ENCODE data around the gene PARP3. TPM values are rescaled to one million over a fixed set of nuclear protein-coding genes. Genes with fewer than 3 reads are reported as not detected.

The PARP3 gene
- total RNA-seq, 1 donor from 2014 or later = 4.8 TPM

- no peak overlapping the region for H3K4me3 Mint-ChIP-seq (ENCODE audit: unreplicated experiment)
- H2AFZ ChIP-seq (ENCODE audit: low read depth, low read length) = no peak overlapping the region
- H3K9me3 ChIP-seq (ENCODE audit: insufficient read depth, low read depth, low read length) = no peaks in the 10 kb centered on the region
- no peaks in the 10 kb centered on the region for H3K27me3 Mint-ChIP-seq (ENCODE audit: low read depth, unreplicated experiment)
- peaks cover 6% of the 10 kb centered on the region for H3K36me3 ChIP-seq (ENCODE audit: insufficient read depth, low read length)
- no peak overlapping the region for H3K27ac Mint-ChIP-seq (ENCODE audit: unreplicated experiment)
- H3K9ac ChIP-seq (ENCODE audit: low read length) = no peak overlapping the region
- H3K4me1 ChIP-seq (ENCODE audit: insufficient read depth, low read length) = no peaks in the 10 kb centered on the region
- no peaks in the 10 kb centered on the region for H3K4me1 Mint-ChIP-seq (ENCODE audit: low read depth, unreplicated experiment)
- H3K4me3 ChIP-seq (ENCODE audit: insufficient read depth, low read depth, low read length) = no peak overlapping the region
- peaks cover 23% of the 10 kb centered on the region for H3K36me3 Mint-ChIP-seq (ENCODE audit: low read depth, unreplicated experiment)
- no peaks in the 10 kb centered on the region for H3K27me3 ChIP-seq (ENCODE audit: insufficient read depth, low read length)
- no peak overlapping the region for H3K4me2 ChIP-seq (ENCODE audit: low read length)
- H4K20me1 ChIP-seq (ENCODE audit: insufficient read depth, low read length) = peaks cover 2% of the 10 kb centered on the region
- DNase-seq (ENCODE audit: low read depth) (no peak), FAIRE-seq (no peak)
- H3K27ac ChIP-seq (ENCODE audit: low read depth, low read length) = no peak overlapping the region
- H3K9me3 Mint-ChIP-seq (ENCODE audit: unreplicated experiment) = no peaks in the 10 kb centered on the region
- H3K79me2 ChIP-seq (ENCODE audit: insufficient read depth, low read length) = no peaks in the 10 kb centered on the region
- TF ChIP-seq EZH2 (IDR thresholded peaks at IDR 0.05; ENCODE audit: insufficient read depth, low read length) = no peak
- TF ChIP-seq CTCF (IDR thresholded peaks at IDR 0.05; ENCODE audit: insufficient read depth, low read depth, low read length) = no peak
Measured at GRCh38 chr3:51929420-51930003, 12.7 kb upstream of the PARP3 start.

- Histone ChIP-seq H3K27me3 (ENCODE audit: insufficient read depth, low read length) (no peaks in the 10 kb centered on the region), H3K36me3 (ENCODE audit: insufficient read depth, low read length) (peaks cover 7% of the 10 kb centered on the region), H2AFZ (ENCODE audit: low read depth, low read length) (no peak overlapping the region), H3K9ac (ENCODE audit: low read length) (no peak overlapping the region), H3K4me3 (ENCODE audit: insufficient read depth, low read depth, low read length) (no peak overlapping the region), H3K4me1 (ENCODE audit: insufficient read depth, low read length) (no peaks in the 10 kb centered on the region), H3K79me2 (ENCODE audit: insufficient read depth, low read length) (no peaks in the 10 kb centered on the region), H4K20me1 (ENCODE audit: insufficient read depth, low read length) (peaks cover 2% of the 10 kb centered on the region), H3K9me3 (ENCODE audit: insufficient read depth, low read depth, low read length) (no peaks in the 10 kb centered on the region), H3K27ac (ENCODE audit: low read depth, low read length) (no peak overlapping the region), H3K4me2 (ENCODE audit: low read length) (no peak overlapping the region)
- no peak overlapping the region for H3K27ac Mint-ChIP-seq (ENCODE audit: unreplicated experiment)
- no peaks in the 10 kb centered on the region for H3K27me3 Mint-ChIP-seq (ENCODE audit: low read depth, unreplicated experiment)
- no peak for DNase-seq (ENCODE audit: low read depth)
- FAIRE-seq = no peak
- H3K36me3 Mint-ChIP-seq (ENCODE audit: low read depth, unreplicated experiment) = peaks cover 23% of the 10 kb centered on the region
- TF ChIP-seq EZH2 (IDR thresholded peaks at IDR 0.05; ENCODE audit: insufficient read depth, low read length) (no peak), CTCF (IDR thresholded peaks at IDR 0.05; ENCODE audit: insufficient read depth, low read depth, low read length) (no peak)
- H3K4me3 Mint-ChIP-seq (ENCODE audit: unreplicated experiment) = no peak overlapping the region
- H3K9me3 Mint-ChIP-seq (ENCODE audit: unreplicated experiment) = no peaks in the 10 kb centered on the region
- H3K4me1 Mint-ChIP-seq (ENCODE audit: low read depth, unreplicated experiment) = no peaks in the 10 kb centered on the region
Measured at GRCh38 chr3:51930439-51930838, 11.7 kb upstream of the PARP3 start.

GRCh38 chr3:51931756-51932155, 10.4 kb upstream of the PARP3 start:
- Histone ChIP-seq H3K79me2 (ENCODE audit: insufficient read depth, low read length) (no peaks in the 10 kb centered on the region), H3K9me3 (ENCODE audit: insufficient read depth, low read depth, low read length) (no peaks in the 10 kb centered on the region), H3K4me3 (ENCODE audit: insufficient read depth, low read depth, low read length) (no peak overlapping the region), H3K27me3 (ENCODE audit: insufficient read depth, low read length) (no peaks in the 10 kb centered on the region), H2AFZ (ENCODE audit: low read depth, low read length) (no peak overlapping the region), H3K4me2 (ENCODE audit: low read length) (no peak overlapping the region), H3K36me3 (ENCODE audit: insufficient read depth, low read length) (peaks cover 11% of the 10 kb centered on the region), H3K9ac (ENCODE audit: low read length) (no peak overlapping the region), H3K27ac (ENCODE audit: low read depth, low read length) (no peak overlapping the region), H4K20me1 (ENCODE audit: insufficient read depth, low read length) (peaks cover 4% of the 10 kb centered on the region), H3K4me1 (ENCODE audit: insufficient read depth, low read length) (no peaks in the 10 kb centered on the region)
- H3K4me1 Mint-ChIP-seq (ENCODE audit: low read depth, unreplicated experiment) = no peaks in the 10 kb centered on the region
- H3K27ac Mint-ChIP-seq (ENCODE audit: unreplicated experiment) = no peak overlapping the region
- peaks cover 23% of the 10 kb centered on the region for H3K36me3 Mint-ChIP-seq (ENCODE audit: low read depth, unreplicated experiment)
- no peaks in the 10 kb centered on the region for H3K9me3 Mint-ChIP-seq (ENCODE audit: unreplicated experiment)
- no peak for TF ChIP-seq EZH2 (IDR thresholded peaks at IDR 0.05; ENCODE audit: insufficient read depth, low read length)
- TF ChIP-seq CTCF (IDR thresholded peaks at IDR 0.05; ENCODE audit: insufficient read depth, low read depth, low read length) = no peak
- no peak for FAIRE-seq
- no peak overlapping the region for H3K4me3 Mint-ChIP-seq (ENCODE audit: unreplicated experiment)
- no peaks in the 10 kb centered on the region for H3K27me3 Mint-ChIP-seq (ENCODE audit: low read depth, unreplicated experiment)
- DNase-seq (ENCODE audit: low read depth) = no peak

All from astrocyte (in vitro differentiated cells and primary cell).